8988T (cell line): ENCODE data around the gene GFPT2.
"Not testable (repeated sequence)": the region's sequence is repeated elsewhere in the genome, so short reads cannot be mapped to it uniquely, and the experiment has no call there.

Source experiments
- DNase-seq: peaks from one replicate; pipeline ENCODE4 v3.0.0; 2011

GFPT2 gene

GRCh38 chr5:180303226-180304015 lies 49.7 kb downstream of the GFPT2 start:
- no peak for DNase-seq

- no peak for DNase-seq
Measured at GRCh38 chr5:180302256-180302655, 50.9 kb downstream of the GFPT2 start.

- DNase-seq, result no peak
Measured at GRCh38 chr5:180301253-180301652, 51.9 kb downstream of the GFPT2 start.

- no peak for DNase-seq
Measured at GRCh38 chr5:180299526-180299925, 53.6 kb downstream of the GFPT2 start.

GRCh38 chr5:180299014-180299413 lies 54.1 kb downstream of the GFPT2 start:
- DNase-seq, result not testable (repeated sequence)

GRCh38 chr5:180297587-180298282 lies 55.4 kb downstream of the GFPT2 start:
- no peak for DNase-seq

- DNase-seq, result no peak
Measured at GRCh38 chr5:180296771-180297170, 56.4 kb downstream of the GFPT2 start.

GRCh38 chr5:180294913-180295555 lies 58.1 kb downstream of the GFPT2 start:
- DNase-seq, result no peak

- no peak for DNase-seq
Measured at GRCh38 chr5:180294411-180294810, 58.7 kb downstream of the GFPT2 start.

GRCh38 chr5:180291943-180292831 lies 60.9 kb downstream of the GFPT2 start, which contains the start of gene MAPK9:
Gene MAPK9, minus strand, starts transcription at chr5:180292083. Its CDS starts 11,522 bp downstream, at chr5:180280561.
- DNase-seq, result peak; percentile 86

GRCh38 chr5:180291234-180291940 lies 61.7 kb downstream of the GFPT2 start:
- DNase-seq, result peak; percentile 59

- no peak for DNase-seq
Measured at GRCh38 chr5:180290568-180291233, 62.4 kb downstream of the GFPT2 start.

GRCh38 chr5:180289966-180290365 lies 63.2 kb downstream of the GFPT2 start:
- no peak for DNase-seq

- DNase-seq, result no peak
Measured at GRCh38 chr5:180289433-180289832, 63.7 kb downstream of the GFPT2 start.

- no peak for DNase-seq
Measured at GRCh38 chr5:180287868-180288267, 65.3 kb downstream of the GFPT2 start.

GRCh38 chr5:180287404-180287803 lies 65.7 kb downstream of the GFPT2 start:
- DNase-seq, result no peak

- DNase-seq, result no peak
Measured at GRCh38 chr5:180284149-180284548, 69.0 kb downstream of the GFPT2 start.

- no peak for DNase-seq
Measured at GRCh38 chr5:180283026-180283615, 70.0 kb downstream of the GFPT2 start.

GRCh38 chr5:180282281-180282680 lies 70.9 kb downstream of the GFPT2 start:
- no peak for DNase-seq

- no peak for DNase-seq
Measured at GRCh38 chr5:180281706-180282105, 71.4 kb downstream of the GFPT2 start.

- no peak for DNase-seq
Measured at GRCh38 chr5:180274695-180275094, 78.4 kb downstream of the GFPT2 start.
